NCI-H2107 treated with DMSO at 0.1 percent for 48 hours (cell line): ENCODE results near the gene ARHGEF5.

Experiments used
- DNase-seq: peaks from one replicate; lab custom pipeline; 2025; ENCODE audit not compliant: unreplicated experiment; lab: John Stamatoyannopoulos, UW

Gene ARHGEF5

GRCh38 chr7:144379776-144380384 lies 24.7 kb downstream of the ARHGEF5 start:
- no peak for DNase-seq

- no peak for DNase-seq
Observed at GRCh38 chr7:144384071-144384470, 28.9 kb downstream of the ARHGEF5 start.

GRCh38 chr7:144384555-144385245 lies 29.5 kb downstream of the ARHGEF5 start:
- no peak for DNase-seq

GRCh38 chr7:144386741-144387140 lies 31.5 kb downstream of the ARHGEF5 start:
- DNase-seq: no peak

- DNase-seq: no peak
Observed at GRCh38 chr7:144388950-144389349, 33.7 kb downstream of the ARHGEF5 start.

- no peak for DNase-seq
Observed at GRCh38 chr7:144390481-144390880, 35.3 kb downstream of the ARHGEF5 start.

- no peak for DNase-seq
Observed at GRCh38 chr7:144391014-144391413, 35.8 kb downstream of the ARHGEF5 start.

GRCh38 chr7:144391823-144392255 lies 36.6 kb downstream of the ARHGEF5 start:
- no peak for DNase-seq

- DNase-seq: no peak
Observed at GRCh38 chr7:144397086-144397485, 41.9 kb downstream of the ARHGEF5 start.

GRCh38 chr7:144398291-144398690 lies 43.1 kb downstream of the ARHGEF5 start:
- no peak for DNase-seq

- DNase-seq: no peak
Observed at GRCh38 chr7:144398911-144399310, 43.7 kb downstream of the ARHGEF5 start.

- DNase-seq: no peak
Observed at GRCh38 chr7:144399946-144400345, 44.7 kb downstream of the ARHGEF5 start.

- no peak for DNase-seq
Observed at GRCh38 chr7:144401490-144401889, 46.3 kb downstream of the ARHGEF5 start.

- no peak for DNase-seq
Observed at GRCh38 chr7:144403102-144403501, 47.9 kb downstream of the ARHGEF5 start.

- DNase-seq: no peak
Observed at GRCh38 chr7:144403649-144404061, 48.5 kb downstream of the ARHGEF5 start, which contains the start of gene NOBOX. Gene NOBOX (minus strand): TSS chr7:144403693.

- no peak for DNase-seq
Observed at GRCh38 chr7:144404946-144405345, 49.7 kb downstream of the ARHGEF5 start.

- DNase-seq: no peak
Observed at GRCh38 chr7:144407266-144407931, 52.2 kb downstream of the ARHGEF5 start.

- DNase-seq: no peak
Observed at GRCh38 chr7:144408121-144408520, 52.9 kb downstream of the ARHGEF5 start.

GRCh38 chr7:144410441-144410840 lies 55.2 kb downstream of the ARHGEF5 start:
- DNase-seq: no peak

GRCh38 chr7:144414815-144415214 lies 59.6 kb downstream of the ARHGEF5 start:
- no peak for DNase-seq

GRCh38 chr7:144415858-144416257 lies 60.7 kb downstream of the ARHGEF5 start:
- no peak for DNase-seq

GRCh38 chr7:144416341-144416740 lies 61.1 kb downstream of the ARHGEF5 start:
- no peak for DNase-seq
